Measurements from ENCODE around the gene CDH15. TPM values are rescaled to one million over a fixed set of nuclear protein-coding genes. Genes with fewer than 3 reads are reported as not detected.
A peak's percentile ranks its signal among the peaks of the same experiment; 100 is the strongest.

CDH15 gene
- total RNA-seq, 4 donors from 2014 or later, result 48.5 to 60.8 (median 51.0) TPM

GRCh38 chr16:89210904-89211515, 39.5 kb downstream of the CDH15 start:
- Histone ChIP-seq H3K27me3 (peaks cover 0 to 6% (median 1%) of the 10 kb centered on the region in 3 donors), H3K9me3 (no peaks in the 10 kb centered on the region), H3K4me1 (peaks cover 5 to 12% of the 10 kb centered on the region in 2 donors), H3K36me3 (no peaks in the 10 kb centered on the region), H3K27ac (no peak overlapping the region), H3K4me3 (no peak overlapping the region)
- ATAC-seq (no peak), DNase-seq (no peak)
- intact Hi-C loops (cut with DNase I; ENCODE audit: low total_unique reads), result no loop called here
- in situ Hi-C loops (cut with MboI; ENCODE audit: low sequenced_read_pairs in 4 of 4), result loop anchor here in 2 of 4 donors (25.0 kb wide), 2 partner anchors 349 to 474 kb away; partner anchors contain the start of genes GALNS (in 1 of the 2), PABPN1L (in 1 of the 2) and TRAPPC2L (in 1 of the 2)
- TF ChIP-seq CTCF (IDR thresholded peaks at IDR 0.05 in 4 of 5, conservative IDR thresholded peaks at IDR 0.05 in 1 of 5) (no peak), POLR2A (IDR thresholded peaks at IDR 0.05) (no peak)

- peak; percentile 81 to 89 for ATAC-seq
- in situ Hi-C loops (cut with MboI; ENCODE audit: low sequenced_read_pairs in 4 of 4) (loop anchor here in 2 of 4 donors (25.0 kb wide), 2 partner anchors 354 to 479 kb away; partner anchors contain the start of genes GALNS (in 1 of the 2), PABPN1L (in 1 of the 2) and TRAPPC2L (in 1 of the 2)), intact Hi-C loops (cut with DNase I; ENCODE audit: low total_unique reads) (loop anchor here (1.0 to 5.0 kb wide), 8 partner anchors 24 to 646 kb away; partner anchors contain the start of genes ACSF3, APRT, CDH15 and TRAPPC2L)
- H3K9me3 ChIP-seq, result no peaks in the 10 kb centered on the region
- H3K27me3 ChIP-seq, result no peaks in the 10 kb centered on the region
- peaks cover 0 to 7% of the 10 kb centered on the region in 2 donors for H3K36me3 ChIP-seq
- H3K27ac ChIP-seq, result peak overlapping the region; percentile 95 to 100 (median 98)
- TF ChIP-seq CTCF (IDR thresholded peaks at IDR 0.05 in 4 of 5, conservative IDR thresholded peaks at IDR 0.05 in 1 of 5), result peak; percentile 59 to 76 (median 70)
- TF ChIP-seq POLR2A (IDR thresholded peaks at IDR 0.05), result peak in 1 of 2 donors; percentile 28
- peak; percentile 74 to 77 for DNase-seq
- peaks cover 25% of the 10 kb centered on the region in 2 donors for H3K4me1 ChIP-seq
- H3K4me3 ChIP-seq, result peak overlapping the region; percentile 84 to 98 (median 92)
Measured at GRCh38 chr16:89216315-89217137, 45.0 kb downstream of the CDH15 start.

GRCh38 chr16:89217138-89217387, 45.5 kb downstream of the CDH15 start:
- ATAC-seq, result no peak
- H3K27ac ChIP-seq, result peak overlapping the region; percentile 95 to 100 (median 98)
- in situ Hi-C loops (cut with MboI; ENCODE audit: low sequenced_read_pairs in 4 of 4), result loop anchor here in 2 of 4 donors (25.0 kb wide), 2 partner anchors 355 to 480 kb away; partner anchors contain the start of genes GALNS (in 1 of the 2), PABPN1L (in 1 of the 2) and TRAPPC2L (in 1 of the 2)
- H3K4me1 ChIP-seq, result peaks cover 25% of the 10 kb centered on the region in 2 donors
- DNase-seq, result no peak
- peaks cover 0 to 13% of the 10 kb centered on the region in 2 donors for H3K36me3 ChIP-seq
- no peaks in the 10 kb centered on the region for H3K9me3 ChIP-seq
- TF ChIP-seq CTCF (IDR thresholded peaks at IDR 0.05 in 4 of 5, conservative IDR thresholded peaks at IDR 0.05 in 1 of 5) (no peak), POLR2A (IDR thresholded peaks at IDR 0.05) (no peak)
- intact Hi-C loops (cut with DNase I; ENCODE audit: low total_unique reads), result loop anchor here (1.0 to 5.0 kb wide), 6 partner anchors 24 to 647 kb away; partner anchors contain the start of genes ACSF3, APRT, TRAPPC2L and ZC3H18
- peak overlapping the region; percentile 84 to 98 (median 92) for H3K4me3 ChIP-seq
- H3K27me3 ChIP-seq, result no peaks in the 10 kb centered on the region

GRCh38 chr16:89217388-89218191, 46.0 kb downstream of the CDH15 start, which contains the start of gene ZNF778:
Gene ZNF778 (plus strand): TSS chr16:89217703. CDS start chr16:89221128, 3,425 bp downstream.
- ATAC-seq (peak; percentile 82 to 87), DNase-seq (peak; percentile 73 to 79)
- intact Hi-C loops (cut with DNase I; ENCODE audit: low total_unique reads), result loop anchor here (1.0 to 5.0 kb wide), 6 partner anchors 23 to 647 kb away; partner anchors contain the start of genes ACSF3, APRT, TRAPPC2L and ZC3H18
- TF ChIP-seq POLR2A (IDR thresholded peaks at IDR 0.05) (peak; percentile 94 to 97), CTCF (IDR thresholded peaks at IDR 0.05 in 4 of 5, conservative IDR thresholded peaks at IDR 0.05 in 1 of 5) (peak in 1 of 5 experiments; percentile 24)
- in situ Hi-C loops (cut with MboI; ENCODE audit: low sequenced_read_pairs in 4 of 4), result loop anchor here in 2 of 4 donors (25.0 kb wide), 2 partner anchors 355 to 480 kb away; partner anchors contain the start of genes GALNS (in 1 of the 2), PABPN1L (in 1 of the 2) and TRAPPC2L (in 1 of the 2)
- H3K4me1 ChIP-seq, result peaks cover 25% of the 10 kb centered on the region in 2 donors
- peak within 1 kb of the TSS; percentile 84 to 98 (median 92) for H3K4me3 ChIP-seq
- peaks cover 0 to 18% of the 10 kb centered on the region in 2 donors for H3K36me3 ChIP-seq
- no peaks in the 10 kb centered on the region for H3K27me3 ChIP-seq
- H3K9me3 ChIP-seq, result no peaks in the 10 kb centered on the region
- H3K27ac ChIP-seq, result peak within 1 kb of the TSS; percentile 95 to 100 (median 98)

Measured in gastrocnemius medialis (tissue), 4 donors.